NB4 (cell line): ENCODE data around the gene CAMTA1.

ENCODE experiments used
- DNase-seq: peaks from one replicate; pipeline ENCODE4 v3.0.0; 2010; ENCODE audit warnings: low read depth
- H3K4me3 ChIP-seq: one replicate; pipeline ENCODE4 v1.5.1; 2011; ENCODE audit warnings: mild to moderate bottlenecking, low read depth, low read length, moderate library complexity
- MYC ChIP-seq: IDR thresholded peaks from 2 replicates; pipeline ENCODE4 v1.6.1; 2011; ENCODE audit warnings: low read depth, low read length
- POLR2A ChIP-seq: IDR thresholded peaks from 2 replicates; pipeline ENCODE4 v1.6.1; 2011; ENCODE audit warnings: mild to moderate bottlenecking; ENCODE audit not compliant: insufficient read length; ENCODE audit errors: extremely low read depth
- TF ChIP-seq, protein P1 (sequence below): IDR thresholded peaks from one replicate; pipeline ENCODE4 v1.5.1; 2012; ENCODE audit warnings: low read depth, low read length
- TF ChIP-seq, protein P2 (sequence below): IDR thresholded peaks from 2 replicates; pipeline ENCODE4 v1.6.1; 2011; ENCODE audit warnings: low read depth, low read length

Gene CAMTA1

DNA sequence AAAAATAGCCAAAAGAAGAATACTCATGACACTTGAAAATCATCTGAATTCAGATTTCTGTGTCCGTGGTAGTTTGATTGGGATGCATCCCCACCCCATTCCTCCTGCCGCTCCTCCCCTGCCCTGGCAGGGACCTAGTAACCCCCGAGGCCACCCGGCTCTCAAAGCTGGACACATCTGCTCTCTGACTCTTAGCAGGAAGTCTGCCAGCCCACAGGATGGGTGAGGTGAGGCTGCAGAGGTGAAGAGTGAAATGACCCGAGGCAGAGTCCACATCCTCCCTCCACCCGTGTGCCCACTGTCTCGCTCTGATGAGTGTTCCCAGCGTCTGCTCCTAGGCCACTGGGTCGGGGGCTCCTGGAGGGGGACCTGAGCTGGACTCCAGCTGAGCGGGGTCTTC lies 677.4 kb downstream of the CAMTA1 start:
- TF ChIP-seq, protein P1, sequence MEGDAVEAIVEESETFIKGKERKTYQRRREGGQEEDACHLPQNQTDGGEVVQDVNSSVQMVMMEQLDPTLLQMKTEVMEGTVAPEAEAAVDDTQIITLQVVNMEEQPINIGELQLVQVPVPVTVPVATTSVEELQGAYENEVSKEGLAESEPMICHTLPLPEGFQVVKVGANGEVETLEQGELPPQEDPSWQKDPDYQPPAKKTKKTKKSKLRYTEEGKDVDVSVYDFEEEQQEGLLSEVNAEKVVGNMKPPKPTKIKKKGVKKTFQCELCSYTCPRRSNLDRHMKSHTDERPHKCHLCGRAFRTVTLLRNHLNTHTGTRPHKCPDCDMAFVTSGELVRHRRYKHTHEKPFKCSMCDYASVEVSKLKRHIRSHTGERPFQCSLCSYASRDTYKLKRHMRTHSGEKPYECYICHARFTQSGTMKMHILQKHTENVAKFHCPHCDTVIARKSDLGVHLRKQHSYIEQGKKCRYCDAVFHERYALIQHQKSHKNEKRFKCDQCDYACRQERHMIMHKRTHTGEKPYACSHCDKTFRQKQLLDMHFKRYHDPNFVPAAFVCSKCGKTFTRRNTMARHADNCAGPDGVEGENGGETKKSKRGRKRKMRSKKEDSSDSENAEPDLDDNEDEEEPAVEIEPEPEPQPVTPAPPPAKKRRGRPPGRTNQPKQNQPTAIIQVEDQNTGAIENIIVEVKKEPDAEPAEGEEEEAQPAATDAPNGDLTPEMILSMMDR, result no peak
- no peak for DNase-seq

DNA sequence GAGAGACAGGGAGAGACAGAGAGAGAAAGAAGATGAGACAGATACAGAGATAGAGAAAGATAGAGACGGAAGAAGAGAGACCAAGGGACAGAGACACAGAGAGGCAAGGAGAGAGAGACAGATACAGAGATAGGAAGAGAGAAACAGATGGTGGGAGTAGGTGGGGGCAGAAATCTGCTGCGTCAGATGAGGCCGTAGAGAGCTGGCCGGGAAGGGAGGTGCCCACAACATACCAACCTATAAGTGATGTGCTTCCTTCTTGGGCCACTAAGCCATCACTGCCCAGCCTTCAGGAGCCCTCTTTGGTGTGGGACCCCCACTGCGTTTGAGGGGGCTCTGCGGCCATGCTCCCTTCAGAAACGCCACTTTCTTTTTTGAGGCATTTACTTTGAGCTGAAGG lies 678.3 kb downstream of the CAMTA1 start:
- no peak for DNase-seq
- H3K4me3 ChIP-seq, result no peak overlapping the region
- TF ChIP-seq MYC (no peak), POLR2A (no peak)
- TF ChIP-seq, protein P1, result no peak
- TF ChIP-seq, protein P2, sequence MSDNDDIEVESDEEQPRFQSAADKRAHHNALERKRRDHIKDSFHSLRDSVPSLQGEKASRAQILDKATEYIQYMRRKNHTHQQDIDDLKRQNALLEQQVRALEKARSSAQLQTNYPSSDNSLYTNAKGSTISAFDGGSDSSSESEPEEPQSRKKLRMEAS, result no peak

More for the DNA sequence above, 677.4 kb downstream of the CAMTA1 start:
- no peak overlapping the region for H3K4me3 ChIP-seq

DNA sequence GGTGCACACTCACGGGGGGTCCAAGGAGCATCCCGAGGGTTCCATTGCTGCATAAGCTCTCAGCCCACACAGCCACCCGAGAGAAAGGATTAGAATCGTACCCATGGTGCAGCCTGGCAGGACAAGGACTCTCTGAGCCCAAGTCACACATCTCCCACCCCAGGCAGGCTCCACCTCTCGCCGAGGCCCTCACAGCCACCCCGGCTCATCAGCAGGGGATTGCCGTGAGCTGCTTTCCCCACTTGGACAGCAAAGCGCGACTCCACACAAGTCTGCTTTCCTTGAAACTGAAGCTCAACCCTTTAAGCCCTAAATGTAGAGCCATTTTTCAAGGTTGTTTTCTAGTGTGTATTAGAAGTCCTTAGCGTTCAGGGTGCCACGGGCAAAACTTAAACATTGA lies 679.5 kb downstream of the CAMTA1 start:
- DNase-seq, result no peak
- H3K4me3 ChIP-seq, result no peak overlapping the region
- TF ChIP-seq MYC (no peak), POLR2A (no peak)
- TF ChIP-seq, protein P2, result no peak
- TF ChIP-seq, protein P1, result no peak

DNA sequence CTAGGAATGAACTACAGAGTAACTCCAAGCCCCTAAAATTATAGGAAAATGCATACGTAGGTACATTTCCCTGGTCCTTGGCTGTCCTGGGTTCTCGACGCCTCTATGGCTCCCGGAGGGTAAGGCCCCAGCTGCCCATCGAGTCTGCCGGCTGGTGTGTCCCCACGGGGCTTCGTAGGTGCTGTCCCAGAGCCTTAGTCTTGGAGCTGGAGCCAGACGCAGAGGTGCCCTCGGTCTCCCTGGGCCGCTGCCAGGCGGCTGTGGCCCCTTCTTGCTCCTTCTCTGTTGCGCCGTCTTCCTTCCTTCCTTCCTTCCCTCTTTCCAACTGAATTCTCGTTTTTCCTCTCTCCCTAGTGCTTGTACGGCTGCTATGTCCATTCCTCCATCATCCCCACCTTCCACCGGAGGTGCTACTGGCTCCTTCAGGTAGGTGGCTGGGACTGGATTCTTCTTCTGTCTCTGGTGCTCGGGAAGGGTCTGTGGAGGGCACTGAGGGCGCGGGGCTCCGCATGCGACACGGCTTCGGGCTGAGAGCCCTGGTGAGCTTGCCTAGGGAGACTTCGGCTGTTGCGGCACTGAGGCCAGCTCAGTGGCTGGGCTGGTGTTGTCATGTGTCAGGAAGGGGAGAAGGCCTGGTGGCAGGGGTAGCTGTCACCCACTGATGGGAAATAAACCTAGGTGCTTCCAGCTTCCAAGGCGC lies 682.4 kb downstream of the CAMTA1 start:
- TF ChIP-seq POLR2A (no peak), MYC (no peak)
- TF ChIP-seq, protein P2, result no peak
- TF ChIP-seq, protein P1, result no peak
- no peak for DNase-seq
- no peak overlapping the region for H3K4me3 ChIP-seq

DNA sequence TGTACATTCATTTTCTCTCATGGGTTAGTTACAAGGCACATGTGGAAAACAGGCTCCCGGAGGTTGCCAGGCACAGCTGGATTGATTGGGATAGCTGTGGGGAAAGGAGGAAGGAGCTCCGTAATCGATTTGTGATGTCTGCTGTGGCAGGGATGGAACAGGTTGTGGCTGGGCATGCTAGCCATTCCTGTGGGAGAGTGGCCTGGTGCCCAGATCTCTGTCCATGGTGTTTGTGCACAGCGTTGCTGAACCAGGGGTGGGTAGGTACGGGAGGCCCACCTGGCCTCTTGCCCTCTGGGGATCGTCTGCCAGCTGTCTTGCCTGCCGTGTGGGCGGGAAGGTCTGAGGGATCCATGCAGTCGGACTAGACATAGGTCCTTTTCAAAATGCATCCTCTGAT lies 683.0 kb downstream of the CAMTA1 start:
- TF ChIP-seq, protein P2, result no peak
- TF ChIP-seq POLR2A, result no peak
- TF ChIP-seq MYC, result no peak
- TF ChIP-seq, protein P1, result no peak
- no peak for DNase-seq
- no peak overlapping the region for H3K4me3 ChIP-seq
